ENCODE data around the gene TBX10.
"Not testable (repeated sequence)": the region's sequence is repeated elsewhere in the genome, so short reads cannot be mapped to it uniquely, and the experiment has no call there.

Gene TBX10

DNA sequence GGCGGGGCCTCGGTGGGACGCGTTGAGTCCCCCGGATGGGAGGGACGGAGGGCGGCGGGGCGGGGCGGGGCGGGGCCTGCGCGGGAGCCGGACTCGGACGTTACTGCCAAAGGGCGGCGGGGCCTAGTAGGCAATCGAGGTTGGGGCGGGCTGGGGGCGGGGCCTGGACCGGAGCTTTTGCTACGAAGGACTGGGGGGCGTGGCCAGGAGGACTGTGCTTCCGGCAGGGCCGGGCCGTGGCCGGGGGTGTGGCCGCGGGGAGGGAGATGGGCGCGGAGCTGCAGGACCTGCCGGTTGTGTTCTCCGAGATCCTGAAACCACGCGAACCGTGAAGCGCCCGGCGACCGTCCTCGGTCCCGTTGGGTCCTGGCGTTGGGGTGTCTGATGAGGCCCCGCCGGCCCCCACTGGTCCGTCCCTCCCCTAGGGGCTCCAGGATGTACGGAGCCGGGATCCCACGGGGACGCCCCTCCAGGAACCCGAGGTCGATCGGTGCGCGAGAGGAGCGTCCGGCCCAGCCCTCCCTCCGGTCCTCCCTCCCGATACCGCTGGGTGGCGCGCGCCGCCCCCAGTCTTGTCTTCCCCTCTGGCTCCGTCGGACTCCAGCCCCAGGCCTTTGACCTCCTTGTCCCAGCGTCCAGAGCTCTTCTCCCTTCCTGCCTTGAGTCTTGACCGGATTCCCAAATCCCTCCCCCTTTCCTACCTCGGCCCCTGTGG lies 9.2 kb downstream of the TBX10 start:
- peak; percentile 94 to 97 (median 97) for DNase-seq

DNA sequence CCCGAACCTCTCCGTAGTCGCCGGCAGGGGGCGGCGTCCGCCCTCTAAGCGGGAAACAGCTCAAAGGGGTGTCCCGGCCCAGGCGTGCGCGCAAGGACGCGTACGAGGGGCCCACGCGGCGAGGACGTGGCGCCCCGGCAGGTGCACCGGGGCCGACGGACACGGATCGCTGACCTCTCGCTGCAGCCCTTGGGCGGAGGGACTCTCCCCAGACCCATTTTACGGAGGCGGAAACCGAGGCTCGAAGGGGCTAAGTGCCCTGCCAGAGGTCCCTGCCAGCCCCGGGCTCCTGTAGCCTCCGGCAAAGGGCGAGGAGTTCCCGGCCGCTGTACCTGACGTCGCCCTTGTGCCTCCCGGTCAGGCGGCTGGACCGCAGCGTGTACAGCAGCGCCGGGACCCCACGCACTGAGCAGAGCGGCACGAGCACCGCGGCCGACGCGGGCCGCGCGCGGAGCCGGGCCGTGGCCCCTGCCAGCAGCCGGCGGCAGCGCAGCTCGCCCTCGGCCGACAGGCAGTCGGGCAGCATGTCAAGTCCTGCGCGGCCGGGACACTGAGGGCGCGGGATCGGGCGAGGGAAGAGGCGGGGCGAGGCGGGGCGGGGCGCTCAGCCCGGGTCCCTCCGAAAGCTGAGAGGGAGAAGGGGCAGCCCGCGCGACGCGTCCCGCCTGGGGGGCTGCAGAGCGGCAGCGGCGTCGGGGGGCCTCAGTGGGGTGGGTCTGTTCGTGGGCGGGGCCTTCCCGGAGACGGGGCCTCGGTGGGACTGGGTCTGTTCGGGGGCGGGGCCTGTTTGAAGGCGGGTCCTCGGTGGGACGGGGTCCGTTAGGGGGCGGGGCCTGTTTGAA lies 10.0 kb downstream of the TBX10 start, which contains the start of gene NUDT8:
TSS of gene NUDT8 (minus strand) at position 552 of the 842 bp plus-strand sequence. CDS start at position 526, 26 bp downstream.
- DNase-seq, result peak; percentile 57 to 81 (median 67)

DNA sequence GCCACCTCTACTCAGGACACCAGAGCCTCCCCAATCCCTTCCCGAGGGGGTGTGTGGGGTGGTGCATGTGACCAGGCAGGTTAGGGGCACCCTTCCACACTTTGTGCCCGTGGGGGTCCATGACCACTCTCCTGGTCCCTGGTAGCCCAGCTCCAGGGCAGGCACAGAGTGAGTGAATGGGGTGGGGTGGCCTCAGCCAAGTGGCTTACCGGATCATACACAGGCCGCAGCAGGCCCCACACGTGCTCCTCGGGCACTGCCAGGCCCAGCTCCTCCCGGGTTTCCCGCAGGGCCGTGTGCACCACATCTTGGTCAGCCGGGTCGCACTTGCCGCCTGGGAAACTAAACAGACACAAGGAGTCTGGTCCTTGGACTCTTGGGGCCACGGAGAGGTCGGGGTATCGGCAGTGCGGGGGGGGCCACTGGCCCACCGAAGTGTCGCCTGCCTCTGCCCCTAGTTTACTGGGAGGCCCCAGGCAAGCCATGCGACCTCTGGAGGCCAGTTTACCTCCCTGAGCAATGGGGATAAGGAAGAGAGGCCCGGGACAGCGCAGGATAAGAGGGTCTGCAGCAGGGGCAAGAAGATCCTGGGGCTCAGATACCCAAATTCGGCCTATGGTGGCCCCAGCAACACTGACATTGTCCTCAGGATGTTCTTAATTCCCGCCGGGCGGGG lies 10.7 kb downstream of the TBX10 start:
- DNase-seq, result no peak

DNA sequence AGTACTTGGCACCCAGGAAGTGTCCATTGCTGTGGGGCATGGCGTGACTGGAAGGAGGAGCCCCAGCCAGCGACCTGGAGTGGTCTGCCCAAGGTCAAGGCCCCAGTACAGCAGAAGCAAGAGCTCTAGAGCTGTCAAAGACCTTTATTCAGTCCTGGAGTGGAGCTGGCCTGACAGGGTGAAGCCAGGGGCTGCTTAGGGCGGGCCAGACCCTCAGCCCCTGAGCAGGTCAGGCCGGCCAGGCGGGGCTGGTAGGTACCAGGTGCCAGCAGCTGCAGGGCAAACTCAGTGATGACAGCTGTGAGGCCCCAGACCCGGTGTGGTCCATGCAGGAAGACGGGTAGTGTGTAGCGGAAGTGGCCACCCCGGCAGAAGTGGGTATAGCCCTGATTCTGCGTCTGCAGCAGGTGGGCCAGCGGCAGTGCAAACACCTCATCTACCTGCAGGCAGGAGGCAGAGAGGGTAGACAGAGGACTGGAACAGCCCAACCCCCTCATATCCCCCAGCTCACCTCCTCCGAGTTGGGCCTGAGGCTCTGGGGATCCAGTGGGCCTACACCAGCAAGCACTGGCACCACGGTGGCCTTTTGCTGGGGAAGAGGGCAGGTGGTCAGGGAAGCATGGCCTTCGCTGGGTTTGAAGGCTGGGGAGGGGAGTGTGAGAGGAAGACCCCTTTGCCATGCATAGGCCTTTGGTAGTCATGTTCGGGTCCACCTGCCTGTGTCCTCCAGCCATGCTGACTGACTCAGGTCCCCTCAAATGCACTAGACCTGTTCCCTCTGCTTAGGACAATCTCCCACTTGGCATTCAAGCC lies 11.5 kb downstream of the TBX10 start:
- DNase-seq, result peak in 1 of 3 experiments; percentile 32

DNA sequence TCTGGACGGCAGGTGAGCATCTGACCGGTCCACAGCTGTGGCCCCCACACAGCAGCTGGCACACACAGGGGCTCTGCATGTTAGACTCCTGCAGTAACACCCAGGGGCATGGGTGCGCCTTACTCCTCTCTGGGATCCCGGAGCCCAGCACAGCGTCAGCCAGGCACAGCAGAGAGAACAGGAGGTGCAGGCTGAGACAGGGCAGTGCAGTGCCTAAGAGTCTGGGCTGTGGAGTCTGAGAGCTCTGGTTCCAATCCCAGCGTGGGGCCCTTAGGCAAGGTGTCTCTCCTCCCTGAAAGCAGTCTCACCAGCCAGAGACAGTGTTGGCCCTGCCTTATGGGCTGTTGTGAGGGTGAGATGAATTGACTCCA lies 12.1 kb downstream of the TBX10 start:
- no peak for DNase-seq

DNA sequence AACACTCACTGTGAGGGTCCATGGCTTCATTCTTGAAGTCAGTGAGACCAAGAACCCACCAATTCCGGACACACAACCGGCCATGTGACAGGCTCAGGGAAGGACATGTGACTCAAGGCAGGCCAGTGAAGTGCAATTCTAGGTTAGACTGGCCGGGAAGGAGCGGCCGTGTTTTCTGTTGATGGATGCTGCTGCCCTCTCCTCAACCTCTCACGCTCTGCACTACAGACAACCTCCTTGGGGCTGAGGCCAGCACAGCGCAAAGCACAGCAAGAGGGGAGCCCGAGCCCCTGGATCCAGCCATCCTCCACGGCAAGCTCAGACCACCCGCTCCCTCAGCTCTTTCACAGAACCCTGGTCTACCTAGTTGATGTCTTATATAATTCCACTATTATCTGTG lies 12.6 kb downstream of the TBX10 start:
- DNase-seq, result no peak

DNA sequence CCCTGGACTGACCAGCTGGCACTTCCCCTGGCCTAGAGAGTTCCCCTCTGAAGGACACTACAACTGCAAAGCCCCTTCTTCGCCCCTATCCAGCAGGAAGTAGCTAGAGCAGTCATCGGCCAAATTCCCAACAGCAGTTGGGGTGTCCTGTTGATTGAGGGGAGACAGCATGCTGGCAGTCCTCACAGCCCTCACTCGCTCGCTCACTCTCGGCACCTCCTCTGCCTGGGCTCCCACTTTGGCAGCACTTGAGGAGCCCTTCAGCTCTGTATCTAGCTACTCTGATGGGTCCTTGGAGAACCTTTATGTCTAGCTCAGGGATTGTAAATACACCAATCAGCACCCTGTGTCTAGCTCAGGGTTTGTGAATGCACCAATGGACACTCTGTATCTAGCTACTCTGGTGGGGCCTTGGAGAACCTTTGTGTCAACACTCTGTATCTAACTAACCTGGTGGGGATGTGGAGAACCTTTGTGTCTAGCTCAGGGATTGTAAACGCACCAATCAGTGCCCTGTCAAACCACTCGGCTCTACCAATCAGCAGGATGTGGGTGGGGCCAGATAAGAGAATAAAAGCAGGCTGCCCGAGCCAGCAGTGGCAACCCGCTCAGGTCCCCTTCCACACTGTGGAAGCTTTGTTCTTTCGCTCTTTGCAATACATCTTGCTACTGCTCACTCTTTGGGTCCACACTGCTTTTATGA lies 13.3 kb downstream of the TBX10 start:
- DNase-seq, result not testable (repeated sequence)

DNA sequence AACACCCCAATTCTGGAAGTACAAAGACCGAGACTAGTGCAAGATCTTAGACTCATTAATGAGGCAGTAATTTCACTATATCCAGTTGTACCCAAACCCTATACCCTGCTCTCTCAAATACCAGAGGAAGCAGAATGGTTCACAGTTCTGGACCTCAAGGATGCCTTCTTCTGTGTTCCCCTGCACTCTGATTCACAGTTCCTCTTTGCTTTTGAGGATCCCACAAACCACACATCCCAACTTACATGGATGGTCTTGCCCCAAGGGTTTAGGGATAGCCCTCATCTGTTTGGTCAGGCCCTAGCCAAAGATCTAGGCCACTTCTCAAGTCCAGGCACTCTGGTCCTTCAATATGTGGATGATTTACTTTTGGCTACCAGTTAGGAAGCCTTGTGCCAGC lies 15.8 kb downstream of the TBX10 start:
- DNase-seq, result not testable (repeated sequence)

DNA sequence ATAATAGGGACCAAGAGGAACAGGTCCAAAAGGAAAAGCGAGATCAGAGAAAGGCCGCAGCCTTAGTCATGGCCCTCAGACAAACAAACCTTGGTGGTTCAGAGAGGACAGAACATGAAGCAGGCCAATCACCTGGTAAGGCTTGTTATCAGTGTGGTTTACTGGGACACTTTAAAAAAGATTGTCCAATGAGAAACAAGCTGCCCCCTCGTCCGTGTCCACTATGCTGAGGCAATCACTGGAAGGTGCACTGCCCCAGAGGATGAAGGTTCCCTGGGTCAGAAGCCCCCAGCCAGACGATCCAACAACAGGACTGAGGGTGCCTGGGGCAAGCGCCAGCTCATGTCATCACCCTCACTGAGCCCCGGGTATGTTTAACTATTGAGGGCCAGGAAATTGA lies 16.7 kb downstream of the TBX10 start:
- not testable (repeated sequence) for DNase-seq

DNA sequence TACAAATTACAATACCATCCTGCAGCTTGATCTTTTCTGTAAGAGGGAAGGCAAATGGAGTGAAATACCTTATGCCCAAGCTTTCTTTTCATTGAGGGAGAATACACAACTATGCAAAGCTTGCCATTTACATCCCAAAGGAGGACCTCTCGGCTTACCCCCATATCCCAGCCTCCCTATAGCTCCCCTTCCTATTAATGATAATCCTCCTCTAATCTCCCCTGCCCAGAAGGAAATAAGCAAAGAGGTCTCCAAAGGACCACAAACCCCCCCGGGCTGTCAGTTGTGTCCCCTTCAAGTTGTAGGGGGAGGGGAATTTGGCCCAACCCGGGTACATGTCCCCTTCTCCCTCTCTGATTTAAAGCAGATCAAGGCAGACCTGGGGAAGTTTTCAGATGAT lies 17.6 kb downstream of the TBX10 start:
- DNase-seq, result not testable (repeated sequence)

DNA sequence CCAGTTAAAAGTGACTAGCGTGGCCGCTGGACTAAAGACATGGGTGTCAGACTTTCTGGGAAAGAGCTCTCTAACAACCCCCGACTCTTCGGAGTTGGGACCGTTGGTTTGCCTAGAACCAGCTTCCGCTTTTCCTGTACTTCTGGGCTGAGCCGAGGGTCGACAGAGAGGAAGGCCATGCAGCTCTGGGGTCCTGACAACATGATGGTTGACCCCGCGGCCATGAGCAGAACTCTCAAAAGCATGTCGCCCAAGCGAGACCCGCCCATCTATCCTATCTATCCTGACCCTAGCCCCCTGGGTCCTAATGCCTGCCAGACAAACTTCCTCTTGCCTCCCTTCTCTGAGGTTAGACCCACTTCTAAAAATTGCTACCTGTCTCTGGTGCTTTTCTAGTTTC lies 18.9 kb downstream of the TBX10 start:
- not testable (repeated sequence) for DNase-seq

DNA sequence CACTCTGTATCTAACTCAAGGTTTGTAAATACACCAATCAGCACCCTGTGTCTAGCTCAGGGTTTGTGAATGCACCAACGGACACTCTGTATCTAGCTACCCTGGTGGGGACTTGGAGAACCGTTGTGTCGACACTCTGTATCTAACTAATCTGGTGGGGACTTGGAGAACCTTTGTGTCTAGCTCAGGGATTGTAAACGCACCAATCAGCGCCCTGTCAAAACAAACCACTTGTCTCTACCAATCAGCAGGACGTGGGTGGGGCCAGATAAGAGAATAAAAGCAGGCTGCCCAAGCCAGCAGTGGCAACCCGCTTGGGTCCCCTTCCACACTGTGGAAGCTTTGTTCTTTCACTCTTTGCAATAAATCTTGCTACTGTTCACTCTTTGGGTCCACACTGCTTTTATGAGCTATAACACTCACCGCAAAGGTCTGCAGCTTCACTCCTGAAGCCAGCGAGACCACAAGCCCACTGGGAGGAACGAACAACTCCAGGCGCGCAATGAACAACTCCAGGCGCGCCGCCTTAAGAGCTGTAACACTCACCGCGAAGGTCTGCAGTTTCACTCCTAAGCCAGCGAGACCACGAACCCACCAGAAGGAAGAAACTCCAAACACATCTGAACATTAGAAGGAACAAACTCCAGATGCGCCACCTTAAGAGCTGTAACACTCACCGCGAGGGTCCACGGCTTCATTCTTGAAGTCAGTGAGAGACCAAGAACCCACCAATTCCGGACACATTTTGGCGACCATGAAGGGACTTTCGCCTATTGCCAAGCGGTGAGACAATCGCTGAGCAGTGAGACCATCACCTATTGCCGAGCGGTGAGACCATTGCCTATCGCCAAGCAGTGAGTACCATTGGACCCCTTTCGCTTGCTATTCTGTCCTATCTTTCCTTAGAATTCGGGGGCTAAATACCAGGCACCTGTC lies 19.6 kb downstream of the TBX10 start:
- DNase-seq, result not testable (repeated sequence)

DNA sequence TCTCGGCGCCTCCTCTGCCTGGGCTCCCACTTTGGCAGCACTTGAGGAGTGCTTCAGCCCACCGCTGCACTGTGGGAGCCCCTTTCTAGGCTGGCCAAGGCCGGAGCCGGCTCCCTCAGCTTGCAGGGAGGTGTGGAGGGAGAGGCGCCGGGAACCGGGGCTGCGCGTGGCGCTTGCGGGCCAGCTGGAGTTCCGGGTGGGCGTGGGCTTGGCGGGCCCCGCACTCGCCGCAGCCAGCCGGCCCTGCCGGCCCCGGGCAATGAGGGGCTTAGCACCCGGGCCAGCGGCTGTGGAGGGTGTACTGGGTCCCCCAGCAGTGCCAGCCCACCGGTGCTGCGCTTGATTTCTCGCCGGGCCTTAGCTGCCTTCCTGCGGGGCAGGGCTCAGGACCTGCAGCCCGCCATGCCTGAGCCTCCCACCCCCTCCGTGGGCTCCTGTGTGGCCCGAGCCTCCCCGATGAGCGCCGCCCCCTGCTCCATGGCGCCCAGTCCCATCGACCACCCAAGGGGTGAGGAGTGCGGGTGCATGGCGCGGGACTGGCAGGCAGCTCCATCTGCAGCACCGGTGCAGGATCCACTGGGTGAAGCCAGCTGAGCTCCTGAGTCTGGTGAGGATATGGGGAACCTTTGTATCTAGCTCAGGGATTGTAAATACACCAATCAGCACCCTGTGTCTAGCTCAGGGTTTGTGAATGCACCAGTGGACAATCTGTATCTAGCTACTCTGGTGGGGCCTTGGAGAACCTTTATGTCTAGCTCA lies 20.5 kb downstream of the TBX10 start:
- DNase-seq, result not testable (repeated sequence)

DNA sequence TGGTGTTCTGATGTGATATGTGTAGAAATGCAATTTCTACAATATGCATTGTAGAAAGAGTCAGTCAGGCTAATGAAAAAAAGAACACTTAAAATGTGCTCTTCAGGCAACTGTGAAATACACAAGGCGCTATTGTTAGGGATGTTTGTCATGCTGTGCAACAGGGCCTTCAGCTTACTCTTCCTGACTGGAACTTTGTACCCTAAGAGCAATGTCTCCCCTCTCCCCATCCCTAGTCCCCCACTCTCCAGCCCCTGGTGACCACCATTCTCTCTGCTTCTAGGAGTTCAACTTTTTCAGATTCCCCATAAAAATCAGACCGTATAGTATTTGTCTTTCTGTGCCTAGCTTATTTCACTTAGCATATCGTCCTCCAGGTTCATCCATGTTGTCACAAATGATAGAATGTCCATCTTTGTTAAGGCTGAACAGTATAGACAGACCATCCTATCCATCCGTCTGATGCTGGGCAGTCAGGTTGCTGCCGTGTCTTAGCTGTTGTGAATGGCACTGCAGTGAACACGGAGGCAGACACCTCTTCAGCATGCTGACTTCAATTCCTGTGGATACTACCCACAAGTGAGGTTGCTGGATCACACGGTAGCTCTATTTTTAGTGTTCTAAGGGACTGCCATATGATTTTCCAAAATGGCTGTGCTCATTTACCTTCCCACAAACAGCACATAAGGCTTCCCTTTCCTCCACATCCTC lies 22.2 kb downstream of the TBX10 start:
- DNase-seq, result no peak

DNA sequence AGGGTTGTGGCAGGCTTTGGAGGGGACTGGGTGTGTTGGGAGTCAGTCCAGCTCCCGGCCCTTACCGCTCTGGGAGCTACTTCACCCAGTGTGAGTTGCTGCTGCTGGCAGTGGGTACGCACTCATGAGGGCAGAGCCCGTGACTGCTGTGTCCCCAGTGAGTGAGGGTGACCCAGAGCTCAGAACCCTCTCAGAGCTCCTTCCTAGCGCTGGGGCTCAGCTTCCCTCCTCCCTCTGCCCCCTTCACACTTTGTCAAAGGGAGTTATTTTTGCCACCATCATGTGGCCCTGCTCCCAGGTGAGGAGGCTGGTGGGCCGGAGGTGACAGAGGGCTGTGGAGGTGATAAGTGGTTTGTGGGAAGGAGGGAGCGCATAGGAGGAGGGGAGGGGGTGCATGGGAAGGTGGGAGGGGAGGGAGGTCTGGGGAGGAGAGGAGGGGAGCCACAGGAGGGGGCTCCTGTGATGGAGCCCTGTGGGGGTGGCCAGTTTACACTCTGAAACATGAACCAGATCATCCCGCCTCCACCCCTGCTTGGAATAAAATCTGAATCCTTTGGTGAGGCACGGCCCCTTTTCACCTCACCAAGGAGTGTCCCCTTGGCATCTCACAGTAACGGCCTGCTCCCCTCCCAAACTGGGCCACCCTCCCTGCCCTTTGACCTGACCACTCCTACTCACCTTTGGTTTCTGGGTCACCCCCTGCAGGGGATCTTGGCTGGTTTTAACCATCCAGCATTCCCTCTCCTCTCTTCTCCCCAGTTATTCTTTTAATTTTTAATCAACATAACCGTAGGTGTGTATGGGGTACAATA lies 22.9 kb downstream of the TBX10 start:
- DNase-seq, result peak in 2 of 3 experiments; percentile 38 to 40

DNA sequence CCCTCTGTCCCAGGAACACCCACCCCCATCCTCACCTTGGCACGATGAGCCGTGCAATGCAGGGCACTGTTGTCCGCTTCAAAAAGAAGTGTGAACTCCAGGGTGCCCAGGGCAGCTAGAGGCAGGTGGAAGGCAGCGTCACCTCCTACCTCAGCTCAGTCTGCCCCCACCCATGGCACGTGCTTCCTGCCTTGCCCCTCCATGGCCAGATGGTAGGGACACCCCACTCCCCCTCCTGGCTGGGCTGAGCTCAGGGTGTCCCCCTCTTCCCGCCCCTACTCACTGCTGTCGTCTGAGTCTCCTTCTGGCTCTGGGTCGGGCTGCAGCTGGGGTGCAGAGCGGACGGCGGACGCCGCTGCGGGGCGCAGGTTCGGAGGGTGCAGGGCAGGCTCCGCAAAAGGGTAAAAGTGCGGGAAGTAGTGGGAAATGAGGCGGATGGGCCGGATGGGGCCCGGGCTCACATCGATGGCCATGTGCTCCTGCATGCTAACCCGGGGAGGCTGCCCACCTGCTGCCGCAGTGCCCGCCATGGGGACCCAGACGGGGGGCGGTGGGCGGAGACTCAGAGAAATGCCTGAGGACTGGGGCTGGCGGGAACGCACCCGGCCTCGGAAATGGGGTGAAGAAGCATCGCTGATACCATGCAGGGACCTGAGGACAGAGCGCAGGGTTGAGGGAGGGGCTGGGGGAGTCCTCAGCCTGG lies 23.7 kb downstream of the TBX10 start:
- peak in 2 of 3 experiments; percentile 65 to 67 for DNase-seq

All from NCI-H1417 (cell line).